Adrenal gland (tissue), 12 donors: ENCODE measurements around the gene DDX46. TPM values are rescaled to one million over a fixed set of nuclear protein-coding genes. Genes with fewer than 3 reads are reported as not detected.

ENCODE experiments used
- DNase-seq, 7 donors: peaks; one replicate each; pipeline ENCODE4 v3.0.0-alpha.2; 2019 to 2020
- H3K27ac ChIP-seq, 5 donors: fragments of 200-600 bp; sonication (generic) in 4 of 5; 1 replicate in 3 of 5; 2 replicates in 2 of 5; pipeline versions ENCODE4 v1.5.1 to v1.8.0; 2016 to 2020; ENCODE audit warnings: mild to moderate bottlenecking in 1 of 5
- H3K27me3 ChIP-seq: fragments of 200-600 bp; 2 replicates; pipeline ENCODE4 v1.8.0; 2021
- H3K36me3 ChIP-seq, 2 donors: fragments of 200-600 bp; replicated peaks in 1 of 2; 1 replicate in 1 of 2; 2 replicates in 1 of 2; pipeline versions ENCODE4 v1.5.1 to v1.8.0; 2018 to 2022
- H3K4me1 ChIP-seq, 2 donors: fragments of 200-600 bp; replicated peaks in 1 of 2; 1 replicate in 1 of 2; 2 replicates in 1 of 2; pipeline versions ENCODE4 v1.5.1 to v1.8.0; 2018 to 2021
- H3K4me3 ChIP-seq, 4 donors: fragments of 200-600 bp; sonication (generic) in 3 of 4; one replicate each; pipeline ENCODE4 v1.5.1; 2016 to 2018
- H3K9me3 ChIP-seq, 3 donors: fragments of 200-600 bp; sonication (generic) in 1 of 3; replicated peaks in 1 of 3; 1 replicate in 2 of 3; 2 replicates in 1 of 3; pipeline versions ENCODE4 v1.5.1 to v1.8.0; 2016 to 2021
- POLR2A ChIP-seq, 2 donors: fragments of 450-650 bp; IDR thresholded peaks; one replicate each; pipeline ENCODE4 v1.6.1; 2017; ENCODE audit warnings: antibody characterized with exemption in 2 of 2, mild to moderate bottlenecking in 2 of 2, moderate library complexity in 1 of 2
- WGBS, 4 donors: extraction: QIAGEN DNeasy Blood & Tissue Kit in 2 of 4; methylation state at CpG; one replicate each; pipeline versions ENCODE4 v1.1.5 to v1.1.7; 2013 to 2017; 5-methylcytosine and 5-hydroxymethylcytosine counted together
- intact Hi-C, 2 donors: fragments of 100-400 bp; cut with DNase I; formaldehyde crosslinking; loops; one replicate each; pipeline versions ENCODE4 v1.14.1 to v1.15.0; 2022 to 2023
- polyA plus RNA-seq, 3 donors: library from polyadenylated mRNA; stranded (reverse); fragments of 200-250 nt in 2 of 3; fragments of 350-450 nt in 1 of 3; fragmentation: Illumina TruSeq in 1 of 3; extraction: RNeasy Lipid Tissue Mini Kit (QIAGEN cat#74804) in 1 of 3; gene quantifications; one replicate each; pipeline ENCODE4 v1.2.3, GENCODE V29; 2013 to 2014
- small RNA-seq, 2 donors: library from RNA; depleted of rRNA; stranded (forward); fragments of <200 nt; gene quantifications; one replicate each; pipeline ENCODE3, GENCODE V24; 2016
- total RNA-seq, 9 donors: library from RNA; depleted of rRNA in 4 of 9; stranded (reverse); fragments of >200 nt in 4 of 9; fragments of 120-200 nt in 1 of 9; fragmentation: NEBNext Ultra II Directional in 1 of 9; extraction: Animal tissue kit (Norgen Biotek cat#: 25700) in 1 of 9; gene quantifications; one replicate each; pipeline versions ENCODE4 v1.1.0 to v1.2.4, GENCODE V29; 2013 to 2023
- TF ChIP-seq, protein P1 (sequence below), 6 experiments: fragments of 450-650 bp in 4 of 6; fragments of 200-600 bp in 2 of 6; sonication (generic) in 1 of 6; IDR thresholded peaks; 1 replicate in 5 of 6; 2 replicates in 1 of 6; pipeline versions ENCODE4 v1.5.1 to v1.8.0; 2016 to 2021; ENCODE audit warnings: antibody characterized with exemption in 6 of 6, mild to moderate bottlenecking in 2 of 6, moderate library complexity in 1 of 6
- donor health status: healthy with polysubstance abuse.
- donor health status: Bipolar disorder and iron deficiency.
- donor health status: DM: yes; HTN: yes; CAD: no.
- donor health status: DM: no; HTN: no; CAD: no.
- donor health status: DM: no; HTN: no; CAD: no.
- donor health status: DM: yes; HTN: yes; CAD: no.

DDX46 gene
- total and polyA plus RNA-seq, 12 donors = 13.3 to 48.0 (median 35.1) TPM

DNA sequence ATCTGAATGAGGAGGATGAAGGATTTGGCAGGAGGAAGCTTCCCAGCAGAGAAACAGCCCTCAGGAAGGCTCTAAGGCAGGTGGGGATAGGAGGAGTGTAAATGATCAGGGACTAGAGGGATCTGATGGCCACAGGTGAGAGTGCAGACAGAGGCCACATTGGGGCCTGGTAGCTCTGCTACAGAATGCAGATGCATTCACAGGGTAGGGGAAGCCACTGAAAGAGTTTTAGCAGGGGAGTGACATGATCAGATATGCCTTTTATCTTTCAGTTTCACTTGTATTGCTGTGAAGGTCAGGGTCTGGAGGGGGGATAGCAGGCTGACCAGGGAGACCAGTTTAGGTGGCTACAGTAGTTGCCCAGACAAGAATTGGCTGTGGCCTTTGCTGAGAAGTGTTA, 118.6 kb downstream of the DDX46 start:
- H3K36me3 ChIP-seq = no peaks in the 10 kb centered on the region
- H3K27ac ChIP-seq = no peak overlapping the region
- no peak for DNase-seq
- peaks cover 0 to 37% of the 10 kb centered on the region in 2 donors for H3K4me1 ChIP-seq
- no peak for TF ChIP-seq POLR2A (IDR thresholded peaks at IDR 0.05)
- TF ChIP-seq, protein P1, sequence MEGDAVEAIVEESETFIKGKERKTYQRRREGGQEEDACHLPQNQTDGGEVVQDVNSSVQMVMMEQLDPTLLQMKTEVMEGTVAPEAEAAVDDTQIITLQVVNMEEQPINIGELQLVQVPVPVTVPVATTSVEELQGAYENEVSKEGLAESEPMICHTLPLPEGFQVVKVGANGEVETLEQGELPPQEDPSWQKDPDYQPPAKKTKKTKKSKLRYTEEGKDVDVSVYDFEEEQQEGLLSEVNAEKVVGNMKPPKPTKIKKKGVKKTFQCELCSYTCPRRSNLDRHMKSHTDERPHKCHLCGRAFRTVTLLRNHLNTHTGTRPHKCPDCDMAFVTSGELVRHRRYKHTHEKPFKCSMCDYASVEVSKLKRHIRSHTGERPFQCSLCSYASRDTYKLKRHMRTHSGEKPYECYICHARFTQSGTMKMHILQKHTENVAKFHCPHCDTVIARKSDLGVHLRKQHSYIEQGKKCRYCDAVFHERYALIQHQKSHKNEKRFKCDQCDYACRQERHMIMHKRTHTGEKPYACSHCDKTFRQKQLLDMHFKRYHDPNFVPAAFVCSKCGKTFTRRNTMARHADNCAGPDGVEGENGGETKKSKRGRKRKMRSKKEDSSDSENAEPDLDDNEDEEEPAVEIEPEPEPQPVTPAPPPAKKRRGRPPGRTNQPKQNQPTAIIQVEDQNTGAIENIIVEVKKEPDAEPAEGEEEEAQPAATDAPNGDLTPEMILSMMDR (IDR thresholded peaks at IDR 0.05) = no peak
- H3K9me3 ChIP-seq = no peaks in the 10 kb centered on the region
- no peak overlapping the region for H3K4me3 ChIP-seq
- H3K27me3 ChIP-seq = no peaks in the 10 kb centered on the region
- intact Hi-C loops = no loop called here

DNA sequence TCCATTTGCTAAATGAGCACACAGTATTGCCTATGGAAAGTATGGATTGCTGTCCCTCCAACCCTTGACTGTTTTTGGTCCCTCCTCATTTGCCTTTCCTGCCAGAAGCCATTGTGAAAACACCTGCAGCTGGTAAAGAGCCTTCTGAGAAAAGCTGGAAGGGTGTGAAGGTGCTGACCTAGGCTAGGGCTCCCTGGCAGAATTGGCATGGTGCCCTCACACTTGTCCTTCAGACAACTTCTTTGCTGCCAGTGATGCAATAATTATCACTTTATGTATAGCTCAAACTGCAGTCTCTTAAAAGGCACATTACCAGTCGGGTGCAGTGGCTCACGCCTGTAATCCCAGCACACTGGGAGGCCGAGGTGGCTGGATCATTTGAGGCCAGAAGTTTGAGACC, 119.8 kb downstream of the DDX46 start:
- H3K27ac ChIP-seq = no peak overlapping the region
- 75 to 92% (median 85%) methylated on average over 2 to 3 of the region's 3 CpGs for WGBS, 4 donors
- H3K4me1 ChIP-seq = peaks cover 0 to 37% of the 10 kb centered on the region in 2 donors
- DNase-seq = no peak
- H3K27me3 ChIP-seq = no peaks in the 10 kb centered on the region
- intact Hi-C loops = no loop called here
- no peaks in the 10 kb centered on the region for H3K9me3 ChIP-seq
- no peak for TF ChIP-seq POLR2A (IDR thresholded peaks at IDR 0.05)
- TF ChIP-seq, protein P1 (IDR thresholded peaks at IDR 0.05) = no peak
- H3K36me3 ChIP-seq = no peaks in the 10 kb centered on the region
- H3K4me3 ChIP-seq = no peak overlapping the region

DNA sequence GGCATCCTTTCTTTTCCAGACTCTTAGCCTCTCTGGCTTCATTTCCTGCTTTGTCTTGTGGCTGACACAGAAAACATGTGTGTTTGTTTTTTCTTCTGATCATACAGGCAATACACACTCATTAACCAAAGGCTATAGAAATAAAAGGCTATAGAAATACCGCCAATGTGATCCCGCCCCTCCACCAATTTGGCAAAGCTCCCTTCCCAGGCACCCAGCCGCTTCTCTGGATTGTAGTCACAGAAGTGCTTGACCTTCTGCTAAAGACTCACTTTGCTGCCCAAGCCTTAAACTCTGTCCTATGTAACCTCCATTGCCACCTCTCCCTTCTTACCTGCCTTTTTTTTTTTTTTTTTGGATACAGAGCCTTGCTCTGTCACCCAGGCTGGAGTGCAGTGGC, 120.9 kb downstream of the DDX46 start:
- Histone ChIP-seq H3K27ac (no peak overlapping the region), H3K36me3 (no peaks in the 10 kb centered on the region), H3K9me3 (no peaks in the 10 kb centered on the region), H3K4me1 (peaks cover 0 to 31% of the 10 kb centered on the region in 2 donors), H3K27me3 (no peaks in the 10 kb centered on the region), H3K4me3 (no peak overlapping the region)
- 67 to 91% (median 73%) methylated on average over 3 of the region's 3 CpGs for WGBS, 4 donors
- no peak for DNase-seq
- no peak for TF ChIP-seq POLR2A (IDR thresholded peaks at IDR 0.05)
- TF ChIP-seq, protein P1 (IDR thresholded peaks at IDR 0.05) = no peak
- intact Hi-C loops = no loop called here

Small RNA genes within 50 kb of the gene (small RNA-seq; reads per million reads assigned to genes)
- gene RNU6-757P = 0 reads per million in 2 donors

Other genes with a start within 250 kb of the DDX46 start
- gene JADE2, start 233.1 kb upstream of the DDX46 start, total RNA-seq = 100 to 1,000 TPM in 1 of 9 donors, 10 to 100 TPM in 7, 1 to 10 TPM in 1; 7.9 to 180 (median 82.2) TPM
- gene JADE2, start 233.1 kb upstream of the DDX46 start, polyA plus RNA-seq = 10 to 100 TPM; 10.2 to 25.8 (median 25.7) TPM
- 100 to 1,000 TPM in 5 of 9 donors, 10 to 100 TPM in 4; 44.2 to 279 (median 101) TPM for gene SAR1B, start 126.0 kb upstream of the DDX46 start, total RNA-seq
- 100 to 1,000 TPM in 1 of 3 donors, 10 to 100 TPM in 2; 13.6 to 152 (median 28.0) TPM for gene SAR1B, start 126.0 kb upstream of the DDX46 start, polyA plus RNA-seq
- 10 to 100 TPM; 14.7 to 67.8 (median 27.3) TPM for gene SEC24A, start 110.0 kb upstream of the DDX46 start, total RNA-seq
- 10 to 100 TPM in 1 of 3 donors, 1 to 10 TPM in 2; 2.3 to 61.9 (median 3.8) TPM for gene SEC24A, start 110.0 kb upstream of the DDX46 start, polyA plus RNA-seq
- gene CAMLG, start 20.2 kb upstream of the DDX46 start, total RNA-seq = 10 to 100 TPM; 29.4 to 64.3 (median 41.9) TPM
- 10 to 100 TPM; 32.1 to 72.2 (median 49.4) TPM for gene CAMLG, start 20.2 kb upstream of the DDX46 start, polyA plus RNA-seq
- gene C5orf24, start 87.2 kb downstream of the DDX46 start, total RNA-seq = 10 to 100 TPM; 28.1 to 68.2 (median 43.5) TPM
- 10 to 100 TPM; 13.5 to 57.0 (median 16.0) TPM for gene C5orf24, start 87.2 kb downstream of the DDX46 start, polyA plus RNA-seq
- 100 to 1,000 TPM in 5 of 9 donors, 10 to 100 TPM in 4; 62.2 to 267 (median 103) TPM for gene TXNDC15, start 115.6 kb downstream of the DDX46 start, total RNA-seq
- 100 to 1,000 TPM in 1 of 3 donors, 10 to 100 TPM in 2; 56.4 to 195 (median 82.7) TPM for gene TXNDC15, start 115.6 kb downstream of the DDX46 start, polyA plus RNA-seq
- 10 to 100 TPM in 7 of 9 donors, 1 to 10 TPM in 2; 7.1 to 19.5 (median 15.0) TPM for gene PCBD2, start 146.4 kb downstream of the DDX46 start, total RNA-seq
- gene PCBD2, start 146.4 kb downstream of the DDX46 start, polyA plus RNA-seq = 10 to 100 TPM in 1 of 3 donors, 1 to 10 TPM in 2; 3.9 to 13.1 (median 6.6) TPM
- gene CATSPER3, start 209.1 kb downstream of the DDX46 start, total RNA-seq = 1 to 10 TPM in 2 of 9 donors, under 1 TPM in 5, not detected in 2; 0.28 to 1.5 (median 0.50) TPM
- gene CATSPER3, start 209.1 kb downstream of the DDX46 start, polyA plus RNA-seq = 1 to 10 TPM in 2 of 3 donors, under 1 TPM in 1; 0.71 to 2.7 (median 1.4) TPM